ENCODE measurements around the gene BST1.

BST1 gene, protein sequence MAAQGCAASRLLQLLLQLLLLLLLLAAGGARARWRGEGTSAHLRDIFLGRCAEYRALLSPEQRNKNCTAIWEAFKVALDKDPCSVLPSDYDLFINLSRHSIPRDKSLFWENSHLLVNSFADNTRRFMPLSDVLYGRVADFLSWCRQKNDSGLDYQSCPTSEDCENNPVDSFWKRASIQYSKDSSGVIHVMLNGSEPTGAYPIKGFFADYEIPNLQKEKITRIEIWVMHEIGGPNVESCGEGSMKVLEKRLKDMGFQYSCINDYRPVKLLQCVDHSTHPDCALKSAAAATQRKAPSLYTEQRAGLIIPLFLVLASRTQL

DNA sequence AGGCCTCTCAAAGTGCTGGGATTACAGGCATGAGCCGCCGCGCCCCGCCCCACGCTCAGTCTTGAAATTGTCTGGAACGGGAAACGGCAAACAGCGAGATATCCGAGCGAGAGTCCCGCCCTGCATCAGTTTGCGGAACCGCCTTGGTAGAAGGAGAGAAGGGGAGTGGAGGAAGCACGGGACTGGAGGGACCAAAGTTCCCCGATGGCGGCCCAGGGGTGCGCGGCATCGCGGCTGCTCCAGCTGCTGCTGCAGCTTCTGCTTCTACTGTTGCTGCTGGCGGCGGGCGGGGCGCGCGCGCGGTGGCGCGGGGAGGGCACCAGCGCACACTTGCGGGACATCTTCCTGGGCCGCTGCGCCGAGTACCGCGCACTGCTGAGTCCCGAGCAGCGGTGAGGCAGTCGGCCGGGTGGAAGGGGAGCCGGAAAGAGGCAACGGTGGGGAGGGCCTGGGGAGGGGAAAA lies at the start of gene BST1:
TSS of gene BST1 (plus strand) at position 125 of the 463 bp plus-strand sequence. CDS start at position 205, 80 bp downstream.
- peak; percentile 53 to 67 for DNase-seq

DNA sequence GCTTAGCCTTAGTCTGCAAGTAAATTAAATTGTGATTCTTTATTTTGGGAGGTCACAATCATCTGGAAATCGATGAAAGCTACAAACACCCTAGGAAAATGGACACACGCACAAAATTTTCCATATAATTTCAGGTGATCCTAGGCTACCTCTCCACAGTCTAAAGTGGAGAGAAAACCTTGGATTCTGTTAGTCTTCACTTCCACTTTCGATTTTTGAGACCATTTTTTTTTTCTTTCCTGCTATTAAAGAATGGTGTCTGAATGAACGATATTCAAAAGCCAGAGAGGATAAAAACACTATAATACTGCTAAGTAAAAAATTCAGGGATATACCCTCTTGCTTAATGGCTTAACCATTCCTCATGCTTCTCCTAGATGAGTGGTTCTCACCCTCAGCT lies 49.4 kb upstream of the BST1 start:
- DNase-seq: no peak

DNA sequence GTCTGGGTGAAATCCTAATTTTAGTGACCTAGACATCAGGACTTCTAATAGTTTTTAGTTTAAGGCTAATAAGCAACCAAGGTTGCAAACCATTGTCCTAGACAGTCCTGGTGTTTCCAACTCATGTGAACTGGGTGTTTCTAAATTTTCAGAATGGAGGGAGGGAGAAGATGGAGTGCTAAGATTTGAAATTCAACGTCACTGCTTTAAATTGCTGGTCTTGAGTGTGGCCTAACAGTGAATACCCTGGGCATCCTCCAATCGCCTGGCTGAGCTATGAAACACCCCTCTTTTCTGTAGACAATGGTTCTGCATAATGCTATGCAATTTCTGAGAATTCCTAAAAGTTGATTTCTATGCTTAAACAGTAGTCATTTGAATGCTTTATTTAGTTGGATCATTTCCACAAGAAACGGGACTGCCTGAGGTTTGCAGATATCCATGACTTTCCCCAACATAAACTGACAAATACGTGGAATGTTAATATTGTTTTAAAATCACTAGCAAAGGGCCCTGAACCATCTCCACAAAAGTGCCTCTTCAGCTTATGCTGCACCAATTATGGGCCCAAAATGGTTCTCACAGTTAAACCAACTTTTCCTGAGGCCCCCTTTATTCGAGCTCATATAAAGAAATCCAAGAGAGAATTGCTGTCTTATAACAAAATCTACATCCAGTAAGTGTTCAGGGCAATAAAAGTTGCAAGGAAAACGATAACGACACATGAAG lies 48.8 kb upstream of the BST1 start:
- peak in 1 of 2 experiments; percentile 18 for DNase-seq

DNA sequence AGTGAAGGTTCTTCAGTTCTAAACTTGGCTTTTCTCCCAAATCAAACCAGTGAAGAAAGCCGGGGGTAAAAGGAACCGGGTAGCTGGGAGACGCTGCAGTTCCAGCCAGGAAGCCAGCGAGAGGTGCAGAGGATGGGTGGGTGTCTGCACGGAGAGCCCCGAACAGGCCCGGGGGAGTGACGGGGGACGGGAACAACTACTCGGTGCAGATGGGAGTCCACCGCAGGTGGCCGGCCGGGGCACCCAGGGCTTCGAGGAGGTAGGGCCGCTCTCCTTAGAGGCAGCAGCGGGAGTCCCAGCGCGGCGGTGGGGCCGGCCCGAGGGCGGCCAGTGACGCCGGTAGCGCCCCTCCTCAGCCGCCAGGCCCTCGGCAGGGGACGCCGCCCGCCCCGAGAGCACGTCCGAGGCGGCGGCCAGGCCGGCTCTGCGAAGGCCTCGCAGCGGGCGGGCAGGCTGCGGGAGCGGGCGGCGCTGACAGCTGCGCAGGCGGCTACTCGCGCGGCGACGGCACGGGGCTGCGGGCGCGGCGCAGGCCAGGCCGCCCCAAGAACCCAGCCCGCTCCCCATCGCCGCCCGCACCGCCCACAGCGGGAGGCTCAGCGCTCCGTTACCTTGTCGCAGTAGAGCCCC lies 48.2 kb upstream of the BST1 start:
- DNase-seq: peak; percentile 46 to 52

DNA sequence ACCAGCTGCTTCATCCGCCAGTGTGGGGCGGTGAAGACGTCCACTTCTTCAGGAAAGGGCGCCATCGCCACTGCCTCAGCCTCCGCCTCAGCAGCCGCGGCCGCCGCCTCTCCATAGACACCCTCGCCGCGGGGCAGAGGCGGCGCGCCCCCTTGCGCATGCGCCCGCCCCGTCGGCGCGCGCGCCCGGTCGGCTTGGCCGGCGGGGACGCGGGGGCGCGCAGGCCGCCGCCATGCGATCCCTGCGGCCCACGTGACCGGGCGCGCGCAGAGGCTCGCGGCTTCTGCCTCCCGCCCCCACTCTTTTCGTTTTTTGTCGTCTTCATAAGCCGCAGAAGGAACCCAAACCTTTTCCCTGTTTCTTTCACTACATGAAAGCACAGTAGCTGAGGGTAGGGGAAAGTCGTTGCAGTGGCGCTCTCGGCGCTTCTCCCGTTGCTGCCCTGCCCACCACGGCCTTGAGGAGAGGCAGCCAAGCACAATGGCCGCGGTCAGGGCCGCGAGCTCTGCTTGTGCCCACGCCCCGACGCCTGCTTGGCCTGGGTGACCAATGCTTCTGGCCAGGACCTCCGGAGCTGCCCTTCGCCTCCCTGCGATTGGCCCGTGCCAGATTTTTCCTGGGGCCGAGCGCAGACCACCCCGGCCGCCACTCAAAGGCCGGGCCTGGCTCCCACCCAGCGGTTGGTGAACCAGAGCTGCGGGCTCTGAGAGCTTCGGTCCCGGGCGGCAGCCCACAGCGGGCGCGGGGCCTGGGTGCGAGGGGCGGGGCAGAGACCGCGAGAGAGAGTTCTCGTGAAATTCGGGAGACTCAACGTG lies 47.4 kb upstream of the BST1 start, which contains the start of gene FBXL5:
TSS of gene FBXL5 (minus strand) at position 135 of the 815 bp plus-strand sequence. CDS start at position 65, 70 bp downstream.
- peak; percentile 76 to 81 for DNase-seq

DNA sequence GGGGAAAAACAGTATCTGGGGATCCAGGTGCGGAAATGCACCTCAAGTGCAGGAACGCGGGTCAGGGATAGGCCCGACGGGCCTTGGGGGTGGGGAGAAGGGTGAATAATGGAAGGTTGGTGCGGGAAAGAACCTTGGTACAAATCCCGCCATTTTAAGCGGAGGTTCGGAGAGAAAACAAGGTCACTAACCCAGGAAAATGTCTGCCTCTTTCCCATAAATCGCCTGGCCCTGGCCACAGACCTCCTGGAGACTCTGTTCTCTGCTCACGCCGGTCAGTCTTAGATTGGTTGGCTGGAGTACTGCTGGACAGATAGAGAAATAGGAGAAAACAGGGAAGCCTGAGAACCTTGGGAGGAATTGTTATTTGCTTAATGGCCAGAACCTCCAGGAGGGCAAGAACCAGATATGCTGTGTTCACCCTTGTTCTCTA lies 46.8 kb upstream of the BST1 start:
- no peak for DNase-seq

DNA sequence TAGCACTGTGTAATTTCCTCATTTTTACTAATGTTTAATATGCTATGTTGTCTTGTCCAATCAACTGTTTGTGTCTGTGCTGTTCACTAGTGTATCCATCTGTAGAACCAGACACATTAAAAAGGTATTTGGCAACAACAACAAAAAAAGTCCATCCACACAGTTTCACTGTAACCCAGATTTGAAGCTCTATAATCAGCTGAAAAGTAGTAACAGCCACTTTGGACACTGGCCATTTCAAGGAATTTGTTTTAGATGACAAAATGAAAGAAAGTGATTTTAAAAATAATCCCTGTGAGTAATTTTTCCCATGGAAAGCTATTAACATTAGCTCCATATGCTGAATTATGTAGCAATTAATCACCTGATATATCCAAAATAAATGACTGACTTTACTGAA lies 45.5 kb upstream of the BST1 start:
- DNase-seq: no peak

DNA sequence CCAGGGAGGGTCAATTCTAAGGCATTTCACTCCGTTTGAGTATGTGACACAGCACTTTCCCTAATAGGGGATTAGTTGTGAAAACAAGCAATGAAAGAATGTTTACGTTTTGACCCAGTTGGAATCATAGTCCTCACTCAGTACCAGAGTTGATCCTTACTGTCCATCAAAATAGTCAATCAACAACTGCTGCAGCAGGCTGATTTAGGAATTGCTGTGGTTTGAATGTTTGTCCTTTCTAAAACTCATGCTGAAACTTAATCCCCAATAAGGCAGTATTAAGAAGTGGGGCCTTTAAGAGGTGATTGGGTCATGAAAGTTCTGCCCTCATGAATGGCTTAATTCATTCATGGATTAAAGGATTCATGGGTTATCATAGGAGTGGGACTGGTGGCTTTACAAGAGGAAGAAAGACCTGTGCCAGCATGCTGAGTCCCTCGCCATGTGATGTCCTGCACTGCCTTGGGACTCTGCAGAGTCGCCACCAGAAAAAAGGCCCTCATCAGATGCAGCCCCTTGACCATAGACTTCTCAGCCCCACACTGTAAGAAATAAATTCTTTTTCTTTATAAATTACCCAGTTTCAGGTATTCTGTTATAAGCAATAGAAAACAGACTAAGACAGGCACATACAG lies 44.6 kb upstream of the BST1 start:
- no peak for DNase-seq

DNA sequence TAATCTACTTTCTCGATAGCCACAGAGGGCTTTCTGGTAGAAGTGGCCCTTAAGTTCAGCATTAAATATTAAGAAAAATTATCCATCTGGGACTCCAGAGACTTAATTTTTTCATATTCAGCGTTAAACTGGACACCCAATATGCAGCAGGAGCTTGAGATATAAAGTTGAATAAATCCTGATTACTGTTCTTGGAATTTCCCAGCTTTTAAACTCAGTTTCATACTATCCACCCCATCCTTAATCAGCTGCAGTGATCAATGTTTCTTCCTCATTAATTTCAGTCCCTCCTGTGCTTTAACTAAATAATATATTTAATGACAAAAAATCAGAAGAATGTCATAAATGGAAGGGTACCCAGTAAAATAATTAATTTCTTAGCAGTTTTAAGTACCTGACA lies 44.1 kb upstream of the BST1 start:
- no peak for DNase-seq

DNA sequence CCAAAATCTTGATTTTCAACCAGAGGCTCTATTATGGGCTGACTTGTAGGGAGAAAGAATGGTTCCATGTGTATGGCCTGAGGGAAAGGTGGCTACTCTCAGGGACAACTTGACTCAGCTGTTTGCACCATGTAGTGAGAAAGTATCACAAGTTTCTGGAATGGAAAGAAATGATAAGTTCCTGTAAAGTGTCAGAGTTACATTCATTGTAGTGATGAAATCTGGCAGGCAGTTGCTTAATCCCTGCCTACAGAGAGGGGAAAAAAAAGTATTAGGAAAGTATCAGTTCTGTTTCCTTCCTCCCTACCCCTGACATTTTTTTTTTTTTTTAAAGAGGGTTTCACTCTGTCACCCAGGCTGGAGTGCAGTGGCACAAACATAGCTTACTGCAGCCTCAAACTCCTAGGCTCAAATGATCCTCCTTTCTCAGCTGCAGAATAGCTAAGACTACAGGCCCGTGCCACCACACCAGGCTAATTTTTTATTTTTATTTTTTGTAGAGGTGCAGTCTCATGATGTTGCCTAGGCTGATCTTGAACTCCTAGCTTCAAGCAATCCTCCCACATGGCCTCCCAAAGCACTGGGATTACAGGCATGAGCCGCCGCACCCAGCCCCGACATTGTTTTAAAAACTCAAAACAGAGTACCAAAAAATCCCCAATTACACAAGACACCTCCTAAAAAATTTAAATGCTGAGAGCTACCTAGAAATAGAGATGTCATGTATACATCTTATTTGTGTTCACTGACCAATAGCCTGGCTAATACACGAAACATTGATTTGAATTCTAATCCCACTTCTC lies 42.9 kb upstream of the BST1 start:
- no peak for DNase-seq

DNA sequence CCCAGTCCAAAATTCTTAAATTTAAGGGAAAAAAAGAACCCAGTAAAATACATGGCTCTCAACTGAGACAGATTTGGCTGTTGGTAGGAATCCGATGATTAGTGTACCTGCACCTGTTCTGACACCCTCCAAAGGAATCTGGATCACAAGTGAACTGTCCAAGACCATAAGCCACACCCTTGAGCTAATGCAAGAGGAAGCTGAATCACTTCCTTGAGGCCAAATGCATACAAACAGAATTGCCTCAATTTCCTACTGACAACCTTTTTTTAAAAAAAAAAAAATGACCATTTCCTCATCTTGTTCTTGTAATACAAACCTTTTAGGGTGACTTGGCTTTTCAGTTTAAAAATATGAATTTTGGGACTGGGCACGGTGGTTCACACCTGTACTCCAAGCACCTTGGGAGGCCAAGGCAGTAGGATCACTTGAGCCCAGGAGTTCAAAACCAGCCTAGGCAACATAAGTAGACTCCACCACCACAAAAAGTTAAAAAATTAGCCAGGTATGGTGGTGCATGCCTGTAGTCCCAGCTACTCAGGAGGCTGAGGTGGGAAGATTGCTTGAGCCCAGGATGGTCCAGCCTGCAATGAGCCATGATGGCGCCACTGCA lies 37.0 kb upstream of the BST1 start:
- no peak for DNase-seq

DNA sequence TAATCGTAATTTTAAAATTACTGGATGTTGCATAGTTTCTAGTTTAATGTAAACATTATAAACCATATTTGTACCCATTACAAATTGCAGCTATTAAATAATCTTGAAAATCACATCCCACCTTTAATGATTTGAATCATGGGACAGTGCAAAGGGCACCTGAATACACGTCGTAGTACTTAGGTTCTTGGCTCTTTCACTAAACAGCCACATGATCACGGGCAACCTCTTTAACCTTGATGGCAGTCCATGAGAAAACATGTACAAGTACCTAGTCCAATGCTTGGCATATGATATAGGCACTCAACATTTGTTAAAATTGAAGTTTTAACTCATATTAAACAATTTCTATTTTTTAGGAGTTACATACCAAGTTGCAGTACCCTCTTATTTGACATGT lies 35.9 kb upstream of the BST1 start:
- DNase-seq: no peak

DNA sequence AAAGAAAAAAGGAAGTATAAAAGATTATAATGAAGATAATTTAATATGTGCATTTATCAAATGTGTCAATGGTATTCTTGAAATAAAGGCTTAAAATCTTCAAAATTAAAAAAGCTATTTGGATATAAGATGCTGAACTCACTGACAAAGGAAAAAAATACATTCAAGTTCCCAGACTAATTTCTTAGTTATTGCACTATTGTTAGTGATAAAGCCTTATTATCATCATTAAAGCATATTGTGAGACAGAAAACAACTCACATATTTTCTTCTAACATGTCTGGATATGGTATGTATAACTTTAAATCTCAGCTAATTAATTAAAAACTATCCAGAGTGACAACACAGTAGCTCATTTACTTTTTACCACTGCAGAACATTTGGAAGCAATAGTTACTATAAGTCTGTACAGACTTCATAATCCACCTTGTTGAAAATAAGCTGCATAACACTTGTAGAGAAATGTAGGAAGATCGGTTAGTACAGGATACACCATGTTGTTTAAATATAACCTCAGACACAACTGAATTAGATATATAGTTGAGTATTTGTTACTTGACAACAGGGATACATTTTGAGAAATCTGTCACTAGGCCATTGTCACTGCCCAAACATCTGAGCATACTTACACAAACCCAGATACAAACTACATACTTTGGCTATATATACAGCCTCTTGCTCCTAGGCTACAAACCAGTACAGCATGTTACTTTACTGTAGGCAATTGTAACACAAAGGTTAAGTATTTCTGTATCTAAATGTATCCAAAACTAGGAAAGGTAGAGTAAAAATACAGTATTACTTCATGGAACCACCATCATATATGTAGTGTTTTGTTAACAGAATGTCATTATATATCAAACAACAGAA lies 34.1 kb upstream of the BST1 start:
- no peak for DNase-seq

DNA sequence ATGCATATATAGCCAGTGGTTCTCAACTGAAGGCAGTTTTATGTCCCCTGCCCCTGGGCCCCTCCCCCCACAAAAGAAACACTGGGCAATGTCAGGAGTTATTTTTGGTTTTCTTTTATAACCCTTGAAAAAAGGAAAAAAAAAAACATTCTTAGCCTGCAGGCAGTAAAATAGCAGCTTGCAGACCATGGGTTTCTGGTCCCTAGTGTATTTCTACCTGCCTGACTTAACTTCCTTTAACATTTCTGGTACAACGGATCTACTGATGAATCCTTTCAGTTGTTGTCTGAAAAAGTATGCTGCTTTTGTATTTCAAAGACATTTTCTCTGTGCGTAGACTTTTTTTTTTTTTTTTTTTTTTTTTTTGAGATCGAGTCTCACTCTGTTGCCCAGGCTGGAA lies 32.3 kb upstream of the BST1 start:
- DNase-seq: no peak

DNA sequence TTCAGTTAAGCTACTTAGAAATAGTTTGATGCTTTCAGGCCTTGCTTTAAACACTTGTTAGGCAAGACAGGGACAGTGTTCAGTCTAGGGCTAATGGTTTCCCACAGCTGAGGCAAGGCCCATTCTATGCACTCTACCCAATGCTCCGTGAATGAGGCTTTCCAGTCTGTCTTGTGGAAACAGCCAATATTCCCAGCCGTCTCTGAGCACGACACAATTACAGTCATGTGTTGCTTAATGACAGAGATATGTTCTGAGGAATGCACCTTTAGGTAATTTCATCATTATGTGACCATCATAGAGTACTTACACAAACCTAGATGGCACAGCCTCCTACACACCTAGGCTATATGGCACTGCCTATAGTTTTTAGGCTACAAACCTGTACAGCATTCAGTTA lies 30.8 kb upstream of the BST1 start:
- DNase-seq: no peak

DNA sequence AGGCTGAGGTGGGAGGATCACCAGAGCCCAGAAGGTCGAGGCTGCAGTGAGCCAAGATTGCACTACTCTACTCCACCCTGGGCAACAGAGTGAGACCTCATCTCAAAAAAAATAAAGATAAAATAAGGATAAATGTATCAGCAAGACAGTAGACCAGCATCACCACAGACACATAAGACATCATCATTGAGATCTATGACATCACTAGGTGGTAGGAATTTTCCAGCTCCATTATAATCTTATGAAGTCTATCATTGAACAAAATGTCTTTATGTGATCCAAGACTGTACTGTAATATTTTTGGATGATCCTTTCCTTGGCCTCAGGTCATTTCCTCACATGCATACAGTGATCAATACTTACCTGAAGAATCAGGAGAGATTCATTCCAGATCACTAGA lies 29.5 kb upstream of the BST1 start:
- DNase-seq: no peak

DNA sequence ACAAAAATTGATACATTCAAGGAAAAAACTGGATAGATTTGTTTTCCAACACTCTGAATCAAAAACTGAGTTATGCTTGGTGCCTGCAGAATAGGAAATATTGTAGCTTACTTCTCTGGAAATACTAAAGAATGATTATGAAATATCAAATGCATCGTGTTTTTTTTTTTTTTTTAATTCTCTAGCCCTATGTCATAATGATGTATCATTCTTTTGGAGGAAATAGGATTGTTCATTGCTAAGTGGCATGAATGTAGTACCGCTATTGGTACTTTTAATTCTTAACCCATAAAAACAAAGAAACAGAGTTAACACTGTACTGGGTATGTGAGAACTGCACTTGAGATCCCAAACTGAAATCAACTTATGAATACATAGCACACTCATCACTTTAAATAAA lies 28.8 kb upstream of the BST1 start:
- DNase-seq: no peak

DNA sequence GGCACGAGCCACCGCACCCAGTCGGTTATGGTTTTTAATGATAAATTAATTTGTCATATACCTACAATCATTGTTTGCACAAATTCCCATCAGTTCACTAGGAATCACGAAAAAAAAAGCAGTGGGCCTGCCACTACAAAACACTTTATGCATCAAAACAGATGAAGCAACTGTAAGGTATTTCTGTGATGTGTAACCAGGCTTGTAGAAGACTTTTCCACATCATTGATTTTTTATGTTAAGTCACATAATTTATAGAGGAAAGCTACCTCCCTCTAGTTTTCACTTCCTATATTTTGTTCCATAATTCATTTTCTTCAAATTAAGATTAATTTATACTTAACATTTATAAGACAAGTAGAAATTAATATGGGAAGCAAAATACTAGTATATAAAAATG lies 27.9 kb upstream of the BST1 start:
- no peak for DNase-seq

DNA sequence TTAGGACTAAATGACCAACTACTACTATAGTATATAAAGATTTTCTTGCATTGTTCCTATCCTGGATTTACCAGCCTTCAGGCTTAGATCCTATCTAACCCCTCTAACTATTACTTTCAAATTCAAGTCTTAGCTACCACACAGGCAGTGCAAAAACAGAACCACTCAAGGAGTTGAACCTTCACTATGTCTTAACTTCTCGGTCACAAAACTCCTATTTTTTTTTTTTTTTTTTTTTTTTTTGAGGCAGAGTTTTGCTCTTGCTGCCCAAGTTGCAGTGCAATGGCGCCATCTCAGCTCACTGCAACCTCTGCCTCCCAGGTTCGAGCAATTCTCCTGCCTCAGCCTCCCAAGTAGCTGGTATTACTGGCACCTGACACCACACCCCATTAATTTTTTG lies 27.5 kb upstream of the BST1 start:
- no peak for DNase-seq

DNA sequence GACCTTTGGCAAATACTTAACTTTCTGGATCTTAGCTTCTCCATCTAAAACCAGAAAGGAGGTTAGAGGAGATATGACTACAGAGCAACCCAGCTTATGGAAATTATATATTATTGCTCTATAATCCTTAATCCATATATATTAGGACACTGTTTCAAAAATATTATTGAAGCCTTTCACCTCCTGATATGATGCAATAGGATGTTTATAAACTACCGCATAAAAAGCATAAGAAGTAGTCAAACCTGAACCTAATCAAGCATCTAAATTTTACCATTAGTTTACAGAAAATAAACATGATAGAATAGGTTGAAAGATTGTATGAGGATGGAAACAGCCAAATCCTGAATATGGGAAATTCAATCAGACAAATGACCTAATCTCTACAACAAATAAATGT lies 26.8 kb upstream of the BST1 start:
- no peak for DNase-seq

Data from activated CD4-positive, alpha-beta T cell treated with anti-CD3 and anti-CD28 coated beads, Interleukin-2, amount 50 U/mL, for 48 hours (primary cell).